HepG2 (cell line): ENCODE results near the gene MFSD2A. TPM values are rescaled to one million over a fixed set of nuclear protein-coding genes. Genes with fewer than 3 reads are reported as not detected.

Experiments used
- ATAC-seq: fragments of 200-7000 bp; cut with Tn5 transposase; 3 replicates; pipeline ENCODE4 v1.9.1; 2020; ENCODE audit warnings: mild to moderate bottlenecking, moderate library complexity
- BruUV-seq: library from RNA; stranded (reverse); fragments of 400-500 nt; replicated peaks from 2 replicates; lab custom pipeline; 2021; lab: Mats Ljungman, UMichigan
- CTCF ChIA-PET: fragments of 300-600 bp; formaldehyde crosslinking; extraction: SDS; loops from one replicate; lab custom pipeline; 2021; ENCODE audit warnings: low total read pairs, inconsistent platforms, low intra/inter-chr PET ratio; lab: Yijun Ruan, JAX
- POLR2A ChIA-PET: fragments of 350-600 bp; sonication (Branson Sonifier 250); formaldehyde crosslinking; loops from one replicate; lab custom pipeline; 2020; ENCODE audit warnings: antibody characterized with exemption, inconsistent platforms; lab: Yijun Ruan, JAX
- DNase-seq: peaks from one replicate; pipeline ENCODE4 v3.0.0-alpha.2; 2015; ENCODE audit warnings: low spot score
- FAIRE-seq: peaks from 3 replicates; lab custom pipeline; 2011; peaks lifted over from hg19 to GRCh38; lab: Jason Lieb, UNC
- H2AFZ ChIP-seq: one replicate; pipeline ENCODE4 v1.6.1; 2011; ENCODE audit warnings: low read length, inconsistent platforms
- H3K27ac ChIP-seq: fragments of 300-600 bp; 3 replicates; pipeline ENCODE4 v1.8.0; 2011; ENCODE audit warnings: mixed run types, mild to moderate bottlenecking, mixed read lengths, low read length, inconsistent platforms; ENCODE audit not compliant: insufficient read depth; ENCODE audit errors: extremely low read length
- H3K27me3 ChIP-seq, 2 experiments: fragments of 200-600 bp in 1 of 2; 2 replicates in 1 of 2; 3 replicates in 1 of 2; pipeline versions ENCODE4 v1.6.0 to v1.8.0; 2011; ENCODE audit warnings: low read length in 2 of 2, mild to moderate bottlenecking in 2 of 2, moderate library complexity in 2 of 2, inconsistent platforms in 1 of 2; ENCODE audit not compliant: insufficient read depth in 2 of 2, control insufficient read depth in 1 of 2
- H3K36me3 ChIP-seq, 2 experiments: fragments of 200-600 bp in 1 of 2; replicated peaks in 1 of 2; 2 replicates in 1 of 2; 3 replicates in 1 of 2; pipeline versions ENCODE4 v1.5.1 to v1.8.0; 2011; ENCODE audit warnings: low read length in 2 of 2, inconsistent platforms in 1 of 2; ENCODE audit not compliant: insufficient read depth in 2 of 2, control insufficient read depth in 1 of 2
- H3K4me1 ChIP-seq: 2 replicates; pipeline ENCODE4 v1.5.1; 2012; ENCODE audit warnings: low read length, inconsistent platforms; ENCODE audit not compliant: insufficient read depth
- H3K4me2 ChIP-seq: 2 replicates; pipeline ENCODE4 v1.6.0; 2011; ENCODE audit warnings: low read depth, low read length, inconsistent platforms
- H3K4me3 ChIP-seq, 3 experiments: fragments of 200-600 bp in 1 of 3; sonication (generic), shearing (Covaris generic) in 1 of 3; replicated peaks in 1 of 3; 2 replicates each; pipeline ENCODE4 v1.5.1; 2011 to 2016; ENCODE audit warnings: low read length in 3 of 3, inconsistent platforms in 2 of 3, low read depth in 2 of 3, mild to moderate bottlenecking in 2 of 3, control low read depth in 1 of 3, mixed read lengths in 1 of 3; ENCODE audit not compliant: insufficient read depth in 1 of 3
- H3K79me2 ChIP-seq: one replicate; pipeline ENCODE4 v1.6.1; 2011; ENCODE audit warnings: low read length, inconsistent platforms; ENCODE audit not compliant: insufficient read depth
- H3K9ac ChIP-seq: 2 replicates; pipeline ENCODE4 v1.6.0; 2011; ENCODE audit warnings: mild to moderate bottlenecking, low read depth, low read length, inconsistent platforms; ENCODE audit not compliant: insufficient read depth
- H3K9me3 ChIP-seq: 2 replicates; pipeline ENCODE4 v1.5.1; 2012; ENCODE audit warnings: mild to moderate bottlenecking, low read length
- H4K20me1 ChIP-seq: 2 replicates; pipeline ENCODE4 v1.6.0; 2011; ENCODE audit warnings: inconsistent platforms, mild to moderate bottlenecking, low read length, moderate library complexity; ENCODE audit not compliant: insufficient read depth
- POGZ ChIP-seq: sonication (generic); formaldehyde crosslinking; IDR thresholded peaks from 2 replicates; pipeline ENCODE4 v1.4.0; 2020; ENCODE audit warnings: mild to moderate bottlenecking, missing genetic modification reagents
- POLR2G ChIP-seq: fragments of 200-400 bp; formaldehyde crosslinking; IDR thresholded peaks from 2 replicates; pipeline ENCODE4 v1.6.1; 2018; ENCODE audit warnings: mild to moderate bottlenecking, low read depth, low read length, moderate library complexity
- RORA ChIP-seq: sonication (generic); formaldehyde crosslinking; IDR thresholded peaks from 2 replicates; pipeline ENCODE4 v1.5.0; 2020; ENCODE audit warnings: mild to moderate bottlenecking, missing genetic modification reagents, moderate library complexity
- SP2 ChIP-seq: sonication (generic); formaldehyde crosslinking; IDR thresholded peaks from 2 replicates; pipeline ENCODE4 v1.5.1; 2020; ENCODE audit warnings: mild to moderate bottlenecking, missing genetic modification reagents
- SP5 ChIP-seq: IDR thresholded peaks from 2 replicates; pipeline ENCODE4 v1.6.1; 2016; ENCODE audit warnings: low read depth, borderline replicate concordance
- TARDBP ChIP-seq: sonication (generic); formaldehyde crosslinking; IDR thresholded peaks from 2 replicates; pipeline ENCODE4 v1.8.0; 2022; ENCODE audit warnings: mild to moderate bottlenecking, missing genetic modification reagents
- ZNF572 ChIP-seq: sonication (generic); formaldehyde crosslinking; IDR thresholded peaks from 2 replicates; pipeline ENCODE4 v1.5.1; 2020; ENCODE audit warnings: mild to moderate bottlenecking, missing genetic modification reagents
- ZNF672 ChIP-seq: sonication (generic); formaldehyde crosslinking; IDR thresholded peaks from 2 replicates; pipeline ENCODE4 v1.8.1; 2022; ENCODE audit warnings: missing genetic modification reagents
- ZNF790 ChIP-seq: sonication (generic); formaldehyde crosslinking; IDR thresholded peaks from 2 replicates; pipeline ENCODE4 v1.8.0; 2022; ENCODE audit warnings: missing genetic modification reagents, mild to moderate bottlenecking, borderline replicate concordance
- ZNF816 ChIP-seq: sonication (generic); formaldehyde crosslinking; IDR thresholded peaks from 2 replicates; pipeline ENCODE4 v1.8.0; 2022; ENCODE audit warnings: missing genetic modification reagents, mild to moderate bottlenecking, borderline replicate concordance
- WGBS: methylation state at CpG from one replicate; pipeline ENCODE4 v1.1.6; 2017; ENCODE audit warnings: low lambda C conversion rate; 5-methylcytosine and 5-hydroxymethylcytosine counted together
- in situ Hi-C: cut with HindIII; loops from 2 replicates; pipeline ENCODE4 v1.10.0; 2017; ENCODE audit warnings: low pct_unique_long_range_greater_than_20kb; ENCODE audit not compliant: extremely low pct_ligation_motif_present
- intact Hi-C: fragments of 100-400 bp; cut with micrococcal nuclease; formaldehyde crosslinking; loops from one replicate; pipeline ENCODE4 v1.10.0; 2022; ENCODE audit not compliant: unreplicated experiment
- polyA plus RNA-seq, 8 experiments: library from polyadenylated mRNA; depleted of rRNA in 3 of 8; stranded (reverse) in 7 of 8; unstranded in 1 of 8; fragments of >200 nt; fragmentation: Illumina TruSeq in 4 of 8; extraction: Trizol in 4 of 8; gene quantifications; 2 replicates each; pipeline versions ENCODE4 v1.2.1 to v1.2.3, GENCODE V29; 2011 to 2016; ENCODE audit warnings: low read depth in 4 of 8, missing spikeins in 1 of 8, mixed read lengths in 1 of 8; ENCODE audit not compliant: insufficient read depth in 1 of 8
- total RNA-seq, 5 experiments: library from RNA; depleted of rRNA; stranded (reverse); fragments of >200 nt; fragmentation: Illumina TruSeq; extraction: Trizol; gene quantifications; 2 replicates each; pipeline ENCODE4 v1.2.3, GENCODE V29; 2016; ENCODE audit warnings: low read depth in 1 of 5
- TF ChIP-seq, protein P1 (sequence below): sonication (generic); formaldehyde crosslinking; IDR thresholded peaks from 2 replicates; pipeline ENCODE4 v1.5.0; 2020; ENCODE audit warnings: missing genetic modification reagents, mild to moderate bottlenecking, borderline replicate concordance
- TF ChIP-seq, protein P2 (sequence below): sonication (generic); formaldehyde crosslinking; IDR thresholded peaks from 2 replicates; pipeline ENCODE4 v1.8.0; 2022; ENCODE audit warnings: mild to moderate bottlenecking, missing genetic modification reagents; ENCODE audit not compliant: insufficient replicate concordance
- TF ChIP-seq, protein P3 (sequence below): sonication (generic); formaldehyde crosslinking; IDR thresholded peaks from 2 replicates; pipeline ENCODE4 v1.8.0; 2022; ENCODE audit warnings: mild to moderate bottlenecking, missing genetic modification reagents, moderate library complexity
- TF ChIP-seq, protein P4 (sequence below): sonication (generic); formaldehyde crosslinking; IDR thresholded peaks from 2 replicates; pipeline ENCODE4 v1.4.0; 2020; ENCODE audit warnings: missing genetic modification reagents, borderline replicate concordance

The MFSD2A gene
- total and polyA plus RNA-seq, 2 of the 13 experiments (the other 11 are each of a cell fraction or from before 2014, with no cell fraction given) = 0.08 TPM; not detected in 1

DNA sequence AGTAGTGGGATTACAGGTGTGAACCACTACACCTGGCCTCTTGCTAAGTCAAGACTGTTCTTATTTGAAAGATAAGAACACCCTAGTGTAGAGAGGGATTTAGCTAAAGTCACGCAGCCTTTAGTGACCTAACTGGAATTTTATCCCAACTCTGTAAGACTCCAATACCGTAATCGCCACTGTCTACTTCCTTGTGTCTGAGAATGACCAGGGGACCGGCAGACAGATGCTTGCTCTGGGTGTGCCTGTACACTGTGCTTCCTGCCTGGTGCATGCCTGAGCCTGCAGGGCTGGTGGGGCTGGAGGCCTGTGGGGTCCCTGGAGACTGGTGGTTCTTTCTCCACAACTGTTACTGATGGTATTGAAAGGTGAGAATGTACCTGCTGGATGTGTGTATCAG, 15.3 kb downstream of the MFSD2A start:
- 45% methylated on average over 4 of the region's 4 CpGs for WGBS

More for the DNA sequence above, 15.3 kb downstream of the MFSD2A start:
- Histone ChIP-seq H3K4me1 (no peaks in the 10 kb centered on the region), H3K4me3 (no peak overlapping the region), H3K9me3 (no peaks in the 10 kb centered on the region), H4K20me1 (no peaks in the 10 kb centered on the region), H3K9ac (no peak overlapping the region), H3K27me3 (0 out of 5 replicates have a peak, but pooled peaks cover 0 to 3% of the 10 kb centered on the region in 2 experiments), H3K4me2 (no peak overlapping the region), H2AFZ (no peak overlapping the region), H3K36me3 (no peaks in the 10 kb centered on the region), H3K27ac (no peak overlapping the region), H3K79me2 (no peaks in the 10 kb centered on the region)
- no peak for TF ChIP-seq SP5
- TF ChIP-seq, protein P1, sequence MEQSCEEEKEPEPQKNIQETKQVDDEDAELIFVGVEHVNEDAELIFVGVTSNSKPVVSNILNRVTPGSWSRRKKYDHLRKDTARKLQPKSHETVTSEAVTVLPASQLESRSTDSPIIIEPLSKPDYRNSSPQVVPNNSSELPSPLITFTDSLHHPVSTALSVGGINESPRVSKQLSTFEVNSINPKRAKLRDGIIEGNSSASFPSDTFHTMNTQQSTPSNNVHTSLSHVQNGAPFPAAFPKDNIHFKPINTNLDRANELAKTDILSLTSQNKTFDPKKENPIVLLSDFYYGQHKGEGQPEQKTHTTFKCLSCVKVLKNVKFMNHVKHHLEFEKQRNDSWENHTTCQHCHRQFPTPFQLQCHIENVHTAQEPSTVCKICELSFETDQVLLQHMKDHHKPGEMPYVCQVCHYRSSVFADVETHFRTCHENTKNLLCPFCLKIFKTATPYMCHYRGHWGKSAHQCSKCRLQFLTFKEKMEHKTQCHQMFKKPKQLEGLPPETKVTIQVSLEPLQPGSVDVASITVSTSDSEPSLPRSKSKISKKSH (CRISPR knock-in tag) = no peak
- TF ChIP-seq POGZ (CRISPR knock-in tag) = no peak
- TF ChIP-seq TARDBP = no peak
- no peak for TF ChIP-seq RORA (CRISPR knock-in tag)
- TF ChIP-seq, protein P2, sequence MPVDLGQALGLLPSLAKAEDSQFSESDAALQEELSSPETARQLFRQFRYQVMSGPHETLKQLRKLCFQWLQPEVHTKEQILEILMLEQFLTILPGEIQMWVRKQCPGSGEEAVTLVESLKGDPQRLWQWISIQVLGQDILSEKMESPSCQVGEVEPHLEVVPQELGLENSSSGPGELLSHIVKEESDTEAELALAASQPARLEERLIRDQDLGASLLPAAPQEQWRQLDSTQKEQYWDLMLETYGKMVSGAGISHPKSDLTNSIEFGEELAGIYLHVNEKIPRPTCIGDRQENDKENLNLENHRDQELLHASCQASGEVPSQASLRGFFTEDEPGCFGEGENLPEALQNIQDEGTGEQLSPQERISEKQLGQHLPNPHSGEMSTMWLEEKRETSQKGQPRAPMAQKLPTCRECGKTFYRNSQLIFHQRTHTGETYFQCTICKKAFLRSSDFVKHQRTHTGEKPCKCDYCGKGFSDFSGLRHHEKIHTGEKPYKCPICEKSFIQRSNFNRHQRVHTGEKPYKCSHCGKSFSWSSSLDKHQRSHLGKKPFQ = no peak
- TF ChIP-seq POLR2G = no peak
- TF ChIP-seq SP2 (CRISPR knock-in tag) = no peak
- no peak for TF ChIP-seq ZNF816 (CRISPR knock-in tag)
- TF ChIP-seq ZNF790 = no peak
- TF ChIP-seq ZNF572 = no peak
- TF ChIP-seq ZNF672 (CRISPR knock-in tag) = no peak
- TF ChIP-seq, protein P3, sequence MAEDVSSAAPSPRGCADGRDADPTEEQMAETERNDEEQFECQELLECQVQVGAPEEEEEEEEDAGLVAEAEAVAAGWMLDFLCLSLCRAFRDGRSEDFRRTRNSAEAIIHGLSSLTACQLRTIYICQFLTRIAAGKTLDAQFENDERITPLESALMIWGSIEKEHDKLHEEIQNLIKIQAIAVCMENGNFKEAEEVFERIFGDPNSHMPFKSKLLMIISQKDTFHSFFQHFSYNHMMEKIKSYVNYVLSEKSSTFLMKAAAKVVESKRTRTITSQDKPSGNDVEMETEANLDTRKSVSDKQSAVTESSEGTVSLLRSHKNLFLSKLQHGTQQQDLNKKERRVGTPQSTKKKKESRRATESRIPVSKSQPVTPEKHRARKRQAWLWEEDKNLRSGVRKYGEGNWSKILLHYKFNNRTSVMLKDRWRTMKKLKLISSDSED (CRISPR knock-in tag) = no peak
- TF ChIP-seq, protein P4, sequence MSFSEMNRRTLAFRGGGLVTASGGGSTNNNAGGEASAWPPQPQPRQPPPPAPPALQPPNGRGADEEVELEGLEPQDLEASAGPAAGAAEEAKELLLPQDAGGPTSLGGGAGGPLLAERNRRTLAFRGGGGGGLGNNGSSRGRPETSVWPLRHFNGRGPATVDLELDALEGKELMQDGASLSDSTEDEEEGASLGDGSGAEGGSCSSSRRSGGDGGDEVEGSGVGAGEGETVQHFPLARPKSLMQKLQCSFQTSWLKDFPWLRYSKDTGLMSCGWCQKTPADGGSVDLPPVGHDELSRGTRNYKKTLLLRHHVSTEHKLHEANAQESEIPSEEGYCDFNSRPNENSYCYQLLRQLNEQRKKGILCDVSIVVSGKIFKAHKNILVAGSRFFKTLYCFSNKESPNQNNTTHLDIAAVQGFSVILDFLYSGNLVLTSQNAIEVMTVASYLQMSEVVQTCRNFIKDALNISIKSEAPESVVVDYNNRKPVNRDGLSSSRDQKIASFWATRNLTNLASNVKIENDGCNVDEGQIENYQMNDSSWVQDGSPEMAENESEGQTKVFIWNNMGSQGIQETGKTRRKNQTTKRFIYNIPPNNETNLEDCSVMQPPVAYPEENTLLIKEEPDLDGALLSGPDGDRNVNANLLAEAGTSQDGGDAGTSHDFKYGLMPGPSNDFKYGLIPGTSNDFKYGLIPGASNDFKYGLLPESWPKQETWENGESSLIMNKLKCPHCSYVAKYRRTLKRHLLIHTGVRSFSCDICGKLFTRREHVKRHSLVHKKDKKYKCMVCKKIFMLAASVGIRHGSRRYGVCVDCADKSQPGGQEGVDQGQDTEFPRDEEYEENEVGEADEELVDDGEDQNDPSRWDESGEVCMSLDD (CRISPR knock-in tag) = no peak
- BruUV-seq = no TSS peak
- ChIA-PET CTCF (interaction anchor here (1.4 kb wide), 1 partner anchor 51 kb away, joined by 4 read pairs; no protein-coding TSS in a partner anchor), POLR2A (no interaction called here)
- intact Hi-C loops = no loop called here
- ATAC-seq (no peak), DNase-seq (no peak), FAIRE-seq (no peak)
- in situ Hi-C loops = loop anchor here (5.0 kb wide), 2 partner anchors 53 to 153 kb away; no protein-coding TSS in a partner anchor
